Lower leg skin (tissue), 3 donors: ENCODE data around the gene MPIG6B.

Experiments
- POLR2A ChIP-seq, 2 donors: fragments of 450-650 bp; IDR thresholded peaks; one replicate each; pipeline ENCODE4 v1.6.1; 2016 to 2017; ENCODE audit warnings: antibody characterized with exemption in 2 of 2, mild to moderate bottlenecking in 1 of 2, moderate library complexity in 1 of 2
- TF ChIP-seq, protein P1 (sequence below), 3 donors: fragments of 450-650 bp; IDR thresholded peaks; one replicate each; pipeline ENCODE4 v1.5.1; 2016; ENCODE audit warnings: antibody characterized with exemption in 3 of 3, mild to moderate bottlenecking in 3 of 3, moderate library complexity in 2 of 3

- TF ChIP-seq, protein P1, sequence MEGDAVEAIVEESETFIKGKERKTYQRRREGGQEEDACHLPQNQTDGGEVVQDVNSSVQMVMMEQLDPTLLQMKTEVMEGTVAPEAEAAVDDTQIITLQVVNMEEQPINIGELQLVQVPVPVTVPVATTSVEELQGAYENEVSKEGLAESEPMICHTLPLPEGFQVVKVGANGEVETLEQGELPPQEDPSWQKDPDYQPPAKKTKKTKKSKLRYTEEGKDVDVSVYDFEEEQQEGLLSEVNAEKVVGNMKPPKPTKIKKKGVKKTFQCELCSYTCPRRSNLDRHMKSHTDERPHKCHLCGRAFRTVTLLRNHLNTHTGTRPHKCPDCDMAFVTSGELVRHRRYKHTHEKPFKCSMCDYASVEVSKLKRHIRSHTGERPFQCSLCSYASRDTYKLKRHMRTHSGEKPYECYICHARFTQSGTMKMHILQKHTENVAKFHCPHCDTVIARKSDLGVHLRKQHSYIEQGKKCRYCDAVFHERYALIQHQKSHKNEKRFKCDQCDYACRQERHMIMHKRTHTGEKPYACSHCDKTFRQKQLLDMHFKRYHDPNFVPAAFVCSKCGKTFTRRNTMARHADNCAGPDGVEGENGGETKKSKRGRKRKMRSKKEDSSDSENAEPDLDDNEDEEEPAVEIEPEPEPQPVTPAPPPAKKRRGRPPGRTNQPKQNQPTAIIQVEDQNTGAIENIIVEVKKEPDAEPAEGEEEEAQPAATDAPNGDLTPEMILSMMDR (IDR thresholded peaks at IDR 0.05), result no peak
- no peak for TF ChIP-seq POLR2A (IDR thresholded peaks at IDR 0.05)
Observed at GRCh38 chr6:31737991-31738979, 15.1 kb downstream of the MPIG6B start.
